Peyer's patch (tissue), 4 donors: ENCODE data around the gene FILIP1L. TPM values are rescaled to one million over a fixed set of nuclear protein-coding genes. Genes with fewer than 3 reads are reported as not detected.
"Not testable (repeated sequence)": the region's sequence is repeated elsewhere in the genome, so short reads cannot be mapped to it uniquely, and the experiment has no call there.

Experiments
- DNase-seq, 3 donors: peaks; one replicate each; pipeline ENCODE4 v3.0.0-alpha.2; 2017 to 2019
- H3K27ac ChIP-seq, 4 donors: fragments of 200-600 bp; sonication (generic); one replicate each; pipeline ENCODE4 v1.5.1; 2016 to 2019
- H3K27me3 ChIP-seq, 2 donors: fragments of 200-600 bp; sonication (generic); one replicate each; pipeline ENCODE4 v1.5.1; 2019
- H3K36me3 ChIP-seq, 3 donors: fragments of 200-600 bp; sonication (generic); one replicate each; pipeline ENCODE4 v1.5.1; 2016 to 2019
- H3K4me1 ChIP-seq, 4 donors: fragments of 200-600 bp; sonication (generic); one replicate each; pipeline ENCODE4 v1.5.1; 2016 to 2019
- H3K4me3 ChIP-seq, 4 donors: fragments of 200-600 bp; sonication (generic); 1 replicate in 3 of 4; 2 replicates in 1 of 4; pipeline ENCODE4 v1.5.1; 2016 to 2019; ENCODE audit warnings: mild to moderate bottlenecking in 1 of 4
- H3K9me3 ChIP-seq, 4 donors: fragments of 200-600 bp; sonication (generic); one replicate each; pipeline ENCODE4 v1.5.1; 2016 to 2019; ENCODE audit warnings: mild to moderate bottlenecking in 1 of 4
- POLR2A ChIP-seq, 2 donors: fragments of 450-650 bp; IDR thresholded peaks; one replicate each; pipeline ENCODE4 v1.5.1; 2017; ENCODE audit warnings: antibody characterized with exemption in 2 of 2, mild to moderate bottlenecking in 2 of 2, moderate library complexity in 2 of 2
- total RNA-seq, 4 donors: library from RNA; depleted of rRNA; stranded (reverse); fragments of >200 nt; gene quantifications; one replicate each; pipeline ENCODE4 v1.1.0, GENCODE V29; 2016
- TF ChIP-seq, protein P1 (sequence below), 6 experiments: fragments of 450-650 bp in 4 of 6; fragments of 200-600 bp in 2 of 6; sonication (generic) in 1 of 6; IDR thresholded peaks; one replicate each; pipeline ENCODE4 v1.5.1; 2017 to 2019; ENCODE audit warnings: antibody characterized with exemption in 6 of 6, mild to moderate bottlenecking in 3 of 6, moderate library complexity in 1 of 6

FILIP1L gene
- total RNA-seq, 4 donors from 2014 or later, result 5.3 to 69.3 (median 13.1) TPM

DNA sequence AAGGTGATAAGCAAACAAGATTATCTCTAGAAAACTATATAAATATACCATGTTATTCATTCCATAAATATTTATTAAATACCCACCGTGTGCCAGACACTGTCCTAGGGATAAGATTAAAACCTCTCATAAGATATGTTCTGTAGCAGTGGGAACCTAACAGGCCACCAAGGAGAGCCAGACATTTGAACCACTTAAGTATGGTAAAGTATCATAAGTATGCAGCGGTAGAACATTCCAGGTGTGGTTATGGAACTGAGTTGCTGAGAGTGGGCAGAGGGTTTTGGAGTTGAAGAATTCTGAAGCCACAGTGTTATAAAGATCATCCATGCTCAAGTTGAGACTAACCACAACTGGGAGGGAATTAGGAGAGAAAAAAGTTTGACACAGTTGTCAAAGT, 14.7 kb downstream of the FILIP1L start:
- H3K27me3 ChIP-seq, result no peaks in the 10 kb centered on the region
- no peak overlapping the region for H3K27ac ChIP-seq
- H3K4me3 ChIP-seq, result no peak overlapping the region

GRCh38 chr3:100098784-100099070, 15.6 kb downstream of the FILIP1L start:
- Histone ChIP-seq H3K9me3 (no peaks in the 10 kb centered on the region), H3K27ac (no peak overlapping the region), H3K36me3 (no peaks in the 10 kb centered on the region), H3K27me3 (no peaks in the 10 kb centered on the region), H3K4me1 (peaks cover 0 to 7% (median 0%) of the 10 kb centered on the region in 4 donors), H3K4me3 (no peak overlapping the region)
- DNase-seq, result no peak
- no peak for TF ChIP-seq POLR2A (IDR thresholded peaks at IDR 0.05)
- TF ChIP-seq, protein P1, sequence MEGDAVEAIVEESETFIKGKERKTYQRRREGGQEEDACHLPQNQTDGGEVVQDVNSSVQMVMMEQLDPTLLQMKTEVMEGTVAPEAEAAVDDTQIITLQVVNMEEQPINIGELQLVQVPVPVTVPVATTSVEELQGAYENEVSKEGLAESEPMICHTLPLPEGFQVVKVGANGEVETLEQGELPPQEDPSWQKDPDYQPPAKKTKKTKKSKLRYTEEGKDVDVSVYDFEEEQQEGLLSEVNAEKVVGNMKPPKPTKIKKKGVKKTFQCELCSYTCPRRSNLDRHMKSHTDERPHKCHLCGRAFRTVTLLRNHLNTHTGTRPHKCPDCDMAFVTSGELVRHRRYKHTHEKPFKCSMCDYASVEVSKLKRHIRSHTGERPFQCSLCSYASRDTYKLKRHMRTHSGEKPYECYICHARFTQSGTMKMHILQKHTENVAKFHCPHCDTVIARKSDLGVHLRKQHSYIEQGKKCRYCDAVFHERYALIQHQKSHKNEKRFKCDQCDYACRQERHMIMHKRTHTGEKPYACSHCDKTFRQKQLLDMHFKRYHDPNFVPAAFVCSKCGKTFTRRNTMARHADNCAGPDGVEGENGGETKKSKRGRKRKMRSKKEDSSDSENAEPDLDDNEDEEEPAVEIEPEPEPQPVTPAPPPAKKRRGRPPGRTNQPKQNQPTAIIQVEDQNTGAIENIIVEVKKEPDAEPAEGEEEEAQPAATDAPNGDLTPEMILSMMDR (IDR thresholded peaks at IDR 0.05), result no peak

More for the DNA sequence above, 14.7 kb downstream of the FILIP1L start:
- DNase-seq, result no peak
- H3K9me3 ChIP-seq, result no peaks in the 10 kb centered on the region
- peaks cover 0 to 7% (median 0%) of the 10 kb centered on the region in 4 donors for H3K4me1 ChIP-seq
- no peak for TF ChIP-seq POLR2A (IDR thresholded peaks at IDR 0.05)
- TF ChIP-seq, protein P1 (IDR thresholded peaks at IDR 0.05), result no peak
- H3K36me3 ChIP-seq, result no peaks in the 10 kb centered on the region

- DNase-seq, result no peak
Observed at GRCh38 chr3:100097919-100098783, 16.1 kb downstream of the FILIP1L start.

DNA sequence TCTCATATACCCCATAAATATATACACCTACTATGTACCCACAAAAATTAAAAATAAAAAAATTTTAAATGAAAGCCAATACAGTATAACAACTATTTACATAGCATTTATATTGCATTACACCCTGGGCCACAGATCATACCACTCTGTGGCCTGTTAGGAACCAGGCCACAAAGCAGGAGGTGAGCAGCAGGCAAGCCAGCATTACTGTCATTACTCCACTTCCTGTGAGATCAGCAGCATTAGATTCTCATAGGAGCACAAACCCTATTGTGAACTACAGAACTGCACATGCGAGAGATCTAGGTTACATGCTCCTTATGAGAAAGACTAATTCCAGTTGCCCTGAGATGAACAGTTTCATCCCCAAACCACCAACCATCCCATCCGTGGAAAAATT, 17.4 kb downstream of the FILIP1L start:
- TF ChIP-seq, protein P1 (IDR thresholded peaks at IDR 0.05), result no peak
- TF ChIP-seq POLR2A (IDR thresholded peaks at IDR 0.05), result no peak
- H3K36me3 ChIP-seq, result no peaks in the 10 kb centered on the region
- no peak for DNase-seq
- no peak overlapping the region for H3K4me3 ChIP-seq
- no peak overlapping the region for H3K27ac ChIP-seq
- H3K4me1 ChIP-seq, result peaks cover 0 to 7% (median 0%) of the 10 kb centered on the region in 4 donors
- no peaks in the 10 kb centered on the region for H3K27me3 ChIP-seq
- H3K9me3 ChIP-seq, result no peaks in the 10 kb centered on the region

More at GRCh38 chr3:100097919-100098783, 16.1 kb downstream of the FILIP1L start:
- Histone ChIP-seq H3K4me3 (no peak overlapping the region), H3K4me1 (peaks cover 0 to 7% (median 0%) of the 10 kb centered on the region in 4 donors), H3K27ac (no peak overlapping the region), H3K27me3 (no peaks in the 10 kb centered on the region), H3K36me3 (no peaks in the 10 kb centered on the region), H3K9me3 (no peaks in the 10 kb centered on the region)
- TF ChIP-seq, protein P1 (IDR thresholded peaks at IDR 0.05), result no peak
- TF ChIP-seq POLR2A (IDR thresholded peaks at IDR 0.05), result no peak

GRCh38 chr3:100096286-100096685, 18.0 kb downstream of the FILIP1L start:
- not testable (repeated sequence) for H3K27me3 ChIP-seq, H3K4me3 ChIP-seq, H3K36me3 ChIP-seq, DNase-seq, H3K27ac ChIP-seq, H3K9me3 ChIP-seq, H3K4me1 ChIP-seq

GRCh38 chr3:100093831-100094230, 20.5 kb downstream of the FILIP1L start:
- H3K9me3 ChIP-seq, result no peaks in the 10 kb centered on the region
- no peak overlapping the region for H3K4me3 ChIP-seq
- no peaks in the 10 kb centered on the region for H3K36me3 ChIP-seq
- DNase-seq, result no peak
- H3K27me3 ChIP-seq, result no peaks in the 10 kb centered on the region
- H3K4me1 ChIP-seq, result peaks cover 0 to 7% (median 0%) of the 10 kb centered on the region in 4 donors
- no peak overlapping the region for H3K27ac ChIP-seq
- TF ChIP-seq, protein P1 (IDR thresholded peaks at IDR 0.05), result no peak
- no peak for TF ChIP-seq POLR2A (IDR thresholded peaks at IDR 0.05)
